RWPE1 (cell line): ENCODE results near the gene CMTM6.
"Not testable (repeated sequence)": the region's sequence is repeated elsewhere in the genome, so short reads cannot be mapped to it uniquely, and the experiment has no call there.

Experiments
- CTCF ChIA-PET: fragments of 350-600 bp; sonication (Branson Sonifier 250); formaldehyde crosslinking; extraction: SDS; loops from one replicate; lab custom pipeline; 2021; lab: Yijun Ruan, JAX
- POLR2A ChIA-PET: fragments of 400-600 bp; formaldehyde crosslinking; extraction: SDS; loops from one replicate; lab custom pipeline; 2020; ENCODE audit warnings: antibody characterized with exemption; ENCODE audit not compliant: low non-redundant PET; lab: Yijun Ruan, JAX
- DNase-seq: peaks from one replicate; pipeline ENCODE4 v3.0.0; 2012; ENCODE audit warnings: low spot score
- H3K27ac ChIP-seq: fragments of 450-650 bp; 2 replicates; pipeline ENCODE4 v1.5.1; 2017
- TF ChIP-seq, protein P1 (sequence below): fragments of 450-650 bp; conservative IDR thresholded peaks from 2 replicates; pipeline ENCODE4 v1.5.1; 2017; ENCODE audit warnings: low read depth, mild to moderate bottlenecking

CMTM6 gene

DNA sequence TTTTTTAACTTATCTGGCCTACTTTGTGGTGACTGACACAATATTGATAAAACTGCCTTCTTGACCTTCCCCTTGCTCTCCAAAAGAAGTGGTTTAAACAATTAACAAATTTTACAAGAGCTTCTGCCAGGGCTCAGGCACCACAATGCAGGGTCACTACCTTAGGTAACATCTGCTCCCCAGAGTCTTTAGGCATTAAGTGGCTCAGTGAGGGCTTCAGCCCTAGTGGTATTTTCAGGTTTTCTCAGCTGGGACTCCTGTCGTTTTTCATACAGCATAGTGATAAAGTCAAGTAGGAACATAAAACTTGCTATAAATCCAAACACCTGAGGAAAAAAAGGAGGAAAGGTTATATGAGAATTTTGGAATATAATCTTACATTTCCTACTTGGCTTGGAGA lies 18.9 kb downstream of the CMTM6 start:
- no peak overlapping the region for H3K27ac ChIP-seq
- POLR2A ChIA-PET = no interaction called here
- TF ChIP-seq, protein P1, sequence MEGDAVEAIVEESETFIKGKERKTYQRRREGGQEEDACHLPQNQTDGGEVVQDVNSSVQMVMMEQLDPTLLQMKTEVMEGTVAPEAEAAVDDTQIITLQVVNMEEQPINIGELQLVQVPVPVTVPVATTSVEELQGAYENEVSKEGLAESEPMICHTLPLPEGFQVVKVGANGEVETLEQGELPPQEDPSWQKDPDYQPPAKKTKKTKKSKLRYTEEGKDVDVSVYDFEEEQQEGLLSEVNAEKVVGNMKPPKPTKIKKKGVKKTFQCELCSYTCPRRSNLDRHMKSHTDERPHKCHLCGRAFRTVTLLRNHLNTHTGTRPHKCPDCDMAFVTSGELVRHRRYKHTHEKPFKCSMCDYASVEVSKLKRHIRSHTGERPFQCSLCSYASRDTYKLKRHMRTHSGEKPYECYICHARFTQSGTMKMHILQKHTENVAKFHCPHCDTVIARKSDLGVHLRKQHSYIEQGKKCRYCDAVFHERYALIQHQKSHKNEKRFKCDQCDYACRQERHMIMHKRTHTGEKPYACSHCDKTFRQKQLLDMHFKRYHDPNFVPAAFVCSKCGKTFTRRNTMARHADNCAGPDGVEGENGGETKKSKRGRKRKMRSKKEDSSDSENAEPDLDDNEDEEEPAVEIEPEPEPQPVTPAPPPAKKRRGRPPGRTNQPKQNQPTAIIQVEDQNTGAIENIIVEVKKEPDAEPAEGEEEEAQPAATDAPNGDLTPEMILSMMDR = no peak
- CTCF ChIA-PET = interaction anchor here (0.9 kb wide), 1 partner anchor 16 kb away, joined by 5 read pairs; no protein-coding TSS in a partner anchor
- no peak for DNase-seq

DNA sequence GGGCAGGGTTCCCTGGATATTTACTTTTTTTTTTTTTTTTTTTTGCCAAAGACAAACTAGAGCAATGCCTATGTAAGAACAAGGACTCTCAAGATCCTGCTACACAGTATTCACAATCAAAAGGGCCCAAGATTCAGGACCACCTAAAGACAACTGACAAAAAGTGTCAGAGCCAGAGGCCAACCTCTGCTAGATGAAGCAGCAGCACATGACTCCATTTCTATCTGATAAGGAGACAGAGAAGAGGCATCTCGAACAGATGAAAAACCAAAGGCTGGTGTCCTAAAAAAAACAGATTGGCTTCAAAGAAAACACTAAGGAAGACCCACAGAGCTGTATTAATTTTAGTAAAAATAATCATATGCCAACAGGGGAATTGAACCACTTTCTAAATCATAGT lies 20.0 kb downstream of the CMTM6 start:
- H3K27ac ChIP-seq = no peak overlapping the region
- TF ChIP-seq, protein P1 = no peak
- ChIA-PET CTCF (no interaction called here), POLR2A (no interaction called here)
- no peak for DNase-seq

DNA sequence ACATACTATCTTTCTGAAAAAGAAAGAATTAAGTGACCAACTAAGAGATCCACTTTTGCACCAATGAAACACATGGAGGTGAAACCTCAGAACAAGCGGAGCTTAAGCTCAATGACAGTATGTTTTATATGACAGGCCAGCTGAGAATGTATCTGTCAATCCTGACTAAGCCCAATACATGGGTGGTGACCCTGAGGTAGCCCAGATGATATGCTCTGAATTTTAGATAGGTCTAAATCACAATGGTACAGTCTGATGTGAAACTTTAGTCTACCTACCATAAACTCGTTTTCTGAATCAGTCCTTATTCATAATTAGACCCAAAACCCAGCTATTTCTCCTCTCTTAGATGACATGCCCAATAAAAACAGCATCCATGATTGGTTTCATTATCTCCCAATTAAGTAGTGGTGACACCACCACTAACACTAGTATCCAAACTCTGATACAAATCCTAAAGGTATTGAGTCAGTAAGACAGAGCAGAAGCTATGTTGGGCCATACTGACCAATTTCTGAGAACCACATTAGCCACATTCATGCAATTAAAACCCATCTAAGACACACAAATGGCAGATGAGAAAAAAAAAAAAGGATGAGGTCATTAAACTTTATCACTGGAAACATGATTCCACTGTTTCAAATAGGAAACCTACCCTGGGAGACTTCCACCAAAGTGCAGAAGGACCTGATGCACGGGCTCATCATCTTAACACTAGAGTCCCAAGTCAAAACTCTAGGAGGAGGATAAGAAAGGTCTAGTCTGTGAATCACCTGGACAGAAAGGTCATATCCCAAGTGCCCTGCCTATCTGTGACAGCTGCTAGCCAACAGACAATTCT lies 20.6 kb downstream of the CMTM6 start:
- ChIA-PET POLR2A (no interaction called here), CTCF (no interaction called here)
- no peak for DNase-seq
- TF ChIP-seq, protein P1 = no peak
- no peak overlapping the region for H3K27ac ChIP-seq

DNA sequence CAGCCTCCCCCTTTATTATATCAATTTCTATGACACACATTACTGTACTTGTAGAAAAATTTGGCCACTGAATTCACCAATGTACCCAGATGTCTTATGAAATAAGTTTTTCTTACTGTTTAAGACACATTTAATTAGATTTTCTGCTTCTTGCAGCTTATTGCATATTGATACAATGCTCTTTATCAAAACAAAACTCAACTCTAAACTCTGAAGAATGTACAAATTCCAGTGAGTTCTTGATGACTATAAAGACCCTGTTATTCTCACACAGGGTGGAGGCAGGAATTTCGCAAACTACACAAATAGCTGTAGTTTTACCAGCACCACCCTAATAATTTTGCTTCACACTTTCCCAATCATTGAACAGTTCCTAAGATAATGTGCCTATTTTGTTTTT lies 22.0 kb downstream of the CMTM6 start:
- DNase-seq = no peak
- ChIA-PET POLR2A (no interaction called here), CTCF (no interaction called here)
- H3K27ac ChIP-seq = no peak overlapping the region
- TF ChIP-seq, protein P1 = no peak

DNA sequence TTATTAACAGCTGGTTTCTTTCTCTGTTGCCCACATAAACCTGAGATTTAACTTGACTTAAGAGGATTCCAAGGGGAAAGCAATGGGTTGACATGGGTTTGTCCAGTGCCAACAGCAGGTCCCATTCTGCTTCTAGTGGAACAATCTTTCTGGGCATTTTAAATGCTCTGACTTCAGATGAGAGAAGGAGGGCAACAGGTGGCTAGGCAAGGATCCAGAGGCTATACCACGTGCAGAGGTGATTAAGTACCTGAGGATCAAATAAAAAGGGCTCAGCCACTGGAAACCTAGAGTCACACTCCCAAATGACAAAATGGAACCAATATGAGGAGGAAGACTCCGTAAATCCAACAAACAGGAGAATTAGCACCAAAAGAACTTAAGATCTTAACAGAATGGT lies 28.5 kb downstream of the CMTM6 start:
- POLR2A ChIA-PET = no interaction called here
- no peak overlapping the region for H3K27ac ChIP-seq
- CTCF ChIA-PET = no interaction called here
- TF ChIP-seq, protein P1 = no peak
- no peak for DNase-seq

DNA sequence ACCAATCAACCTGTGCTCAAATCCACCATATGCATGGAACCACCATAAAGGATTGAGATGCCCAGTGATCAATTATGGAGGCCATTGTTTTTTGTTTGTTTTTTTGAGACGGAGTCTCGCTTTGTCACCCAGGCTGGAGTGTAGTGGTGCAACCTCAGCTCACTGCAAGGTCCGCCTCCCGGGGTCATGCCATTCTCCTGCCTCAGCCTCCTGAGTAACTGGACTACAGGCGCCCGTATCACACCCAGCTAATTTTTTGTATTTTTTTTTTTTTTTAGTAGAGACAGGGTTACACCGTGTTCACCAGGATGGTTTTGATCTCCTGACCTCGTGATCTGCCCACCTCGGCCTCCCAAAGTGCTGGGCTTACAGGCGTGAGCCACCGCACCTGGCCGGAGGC lies 30.5 kb downstream of the CMTM6 start:
- CTCF ChIA-PET, POLR2A ChIA-PET: not testable (repeated sequence)

DNA sequence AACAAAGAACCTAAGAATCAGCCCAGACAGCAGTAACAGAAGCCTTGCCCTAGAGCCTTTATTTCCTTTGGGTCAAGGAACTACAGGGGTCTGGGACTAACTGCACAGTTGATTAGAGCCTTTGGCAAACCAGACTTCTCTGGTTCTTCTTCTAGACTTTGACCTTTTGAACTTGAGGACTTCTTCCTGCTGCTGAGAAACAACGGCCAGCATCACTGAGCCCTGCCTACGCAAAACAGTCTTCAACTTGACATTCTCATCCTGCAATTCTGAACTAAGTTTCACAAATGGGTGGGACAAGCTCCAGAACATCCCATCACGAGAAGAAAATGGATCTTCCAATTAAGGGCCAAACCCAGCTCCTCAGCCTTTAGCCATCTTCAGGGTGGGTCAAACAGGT lies 31.4 kb downstream of the CMTM6 start:
- ChIA-PET POLR2A (no interaction called here), CTCF (interaction anchor here (0.6 kb wide), 1 partner anchor 572 kb away, joined by 4 read pairs; no protein-coding TSS in a partner anchor)
- H3K27ac ChIP-seq = no peak overlapping the region
- no peak for DNase-seq
- TF ChIP-seq, protein P1 = no peak

More for the DNA sequence above, 30.5 kb downstream of the CMTM6 start:
- DNase-seq, H3K27ac ChIP-seq: not testable (repeated sequence)
